ENCODE data around the gene TTC28. TPM values are rescaled to one million over a fixed set of nuclear protein-coding genes. Genes with fewer than 3 reads are reported as not detected.

Gene TTC28
- total and polyA plus RNA-seq, 2 donors (not counting 3 experiments of a cell fraction or from before 2014, with no cell fraction given) = 16.5 to 51.1 TPM

DNA sequence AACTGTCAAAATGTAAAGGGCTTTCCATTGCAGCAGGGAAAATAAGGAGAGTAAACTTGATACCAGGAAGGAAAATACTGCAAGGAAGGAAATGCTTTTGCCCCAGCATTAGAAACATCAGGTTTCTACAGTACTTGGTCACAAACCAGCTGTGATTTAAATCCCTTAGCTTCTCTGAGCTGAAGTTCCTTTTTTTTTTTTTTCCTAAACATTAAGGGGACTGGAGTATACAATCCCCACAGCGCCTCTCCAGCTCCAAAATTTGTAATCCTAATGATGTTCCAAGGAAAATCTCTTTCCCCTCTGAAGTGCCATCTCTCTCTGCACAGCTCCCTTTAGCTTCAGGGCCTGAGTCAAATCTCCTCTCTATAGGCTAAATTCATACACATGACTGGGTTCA, 540.1 kb downstream of the TTC28 start:
- FAIRE-seq = no peak
- DNase-seq (ENCODE audit: low read depth, low spot score) = no peak
- Histone ChIP-seq H3K27ac (ENCODE audit: insufficient read depth, low read depth, low read length) (no peak overlapping the region), H3K9ac (replicated peaks; ENCODE audit: extremely low read depth, insufficient read depth, low read length) (no peak overlapping the region), H2AFZ (ENCODE audit: low read depth, low read length) (no peak overlapping the region), H3K9me3 (replicated peaks; ENCODE audit: control insufficient read depth, insufficient read depth, low read length) (no peaks in the 10 kb centered on the region), H3K4me3 (replicated peaks in 1 of 3; ENCODE audit: insufficient read depth in 1 of 3, low read depth in 1 of 3, low read length in 3 of 3) (no peak overlapping the region), H3K27me3 (ENCODE audit: control insufficient read depth in 2 of 2, insufficient read depth in 2 of 2, low read length in 2 of 2) (no peaks in the 10 kb centered on the region), H3K4me2 (ENCODE audit: insufficient read depth, low read length) (no peak overlapping the region), H3K4me1 (ENCODE audit: control insufficient read depth, extremely low read depth, insufficient read depth, low read length) (peaks cover 11% of the 10 kb centered on the region), H3K9me1 (replicated peaks; ENCODE audit: control insufficient read depth, extremely low read depth, insufficient read depth, low read length) (no peaks in the 10 kb centered on the region), H3K36me3 (ENCODE audit: control insufficient read depth in 2 of 2, extremely low read depth in 1 of 2, insufficient read depth in 2 of 2, low read length in 2 of 2) (no peaks in the 10 kb centered on the region), H3K79me2 (ENCODE audit: control insufficient read depth, insufficient read depth, low read length) (no peaks in the 10 kb centered on the region), H4K20me1 (replicated peaks; ENCODE audit: control insufficient read depth, extremely low read depth, insufficient read depth, low read length) (no peaks in the 10 kb centered on the region)
- ChIA-PET POLR2A (no interaction called here), CTCF (interaction anchor here (0.8 to 1.7 kb wide), 5 partner anchors 10 to 87 kb away, joined by 3 to 7 read pairs (median 4); no protein-coding TSS in a partner anchor)
- intact Hi-C loops (cut with micrococcal nuclease) = no loop called here
- dilution Hi-C loops (cut with MboI; ENCODE audit: extremely low pct_ligation_motif_present, low sequenced_read_pairs) = no loop called here
- TF ChIP-seq, protein P1, sequence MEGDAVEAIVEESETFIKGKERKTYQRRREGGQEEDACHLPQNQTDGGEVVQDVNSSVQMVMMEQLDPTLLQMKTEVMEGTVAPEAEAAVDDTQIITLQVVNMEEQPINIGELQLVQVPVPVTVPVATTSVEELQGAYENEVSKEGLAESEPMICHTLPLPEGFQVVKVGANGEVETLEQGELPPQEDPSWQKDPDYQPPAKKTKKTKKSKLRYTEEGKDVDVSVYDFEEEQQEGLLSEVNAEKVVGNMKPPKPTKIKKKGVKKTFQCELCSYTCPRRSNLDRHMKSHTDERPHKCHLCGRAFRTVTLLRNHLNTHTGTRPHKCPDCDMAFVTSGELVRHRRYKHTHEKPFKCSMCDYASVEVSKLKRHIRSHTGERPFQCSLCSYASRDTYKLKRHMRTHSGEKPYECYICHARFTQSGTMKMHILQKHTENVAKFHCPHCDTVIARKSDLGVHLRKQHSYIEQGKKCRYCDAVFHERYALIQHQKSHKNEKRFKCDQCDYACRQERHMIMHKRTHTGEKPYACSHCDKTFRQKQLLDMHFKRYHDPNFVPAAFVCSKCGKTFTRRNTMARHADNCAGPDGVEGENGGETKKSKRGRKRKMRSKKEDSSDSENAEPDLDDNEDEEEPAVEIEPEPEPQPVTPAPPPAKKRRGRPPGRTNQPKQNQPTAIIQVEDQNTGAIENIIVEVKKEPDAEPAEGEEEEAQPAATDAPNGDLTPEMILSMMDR (IDR thresholded peaks at IDR 0.05; ENCODE audit: extremely low read depth in 1 of 2, insufficient read depth in 1 of 2, low read depth in 1 of 2, low read length in 2 of 2) = no peak
- TF ChIP-seq POLR2A (IDR thresholded peaks at IDR 0.05; ENCODE audit: low read depth, low read length) (no peak), MYC (IDR thresholded peaks at IDR 0.05; ENCODE audit: low read depth, low read length) (no peak), POLR2AphosphoS5 (IDR thresholded peaks at IDR 0.05; ENCODE audit: insufficient read depth, low read depth, low read length) (no peak), JUN (IDR thresholded peaks at IDR 0.05; ENCODE audit: borderline replicate concordance, insufficient read depth, insufficient read length, low read depth) (no peak), GATA2 (IDR thresholded peaks at IDR 0.05; ENCODE audit: insufficient read depth, insufficient read length, low read depth, low read length) (no peak), EZH2 (IDR thresholded peaks at IDR 0.05; ENCODE audit: borderline replicate concordance, low read depth, low read length, severe bottlenecking) (no peak), FOS (IDR thresholded peaks at IDR 0.05; ENCODE audit: borderline replicate concordance, insufficient read depth, low read length) (no peak)
- TF ChIP-seq, protein P2, sequence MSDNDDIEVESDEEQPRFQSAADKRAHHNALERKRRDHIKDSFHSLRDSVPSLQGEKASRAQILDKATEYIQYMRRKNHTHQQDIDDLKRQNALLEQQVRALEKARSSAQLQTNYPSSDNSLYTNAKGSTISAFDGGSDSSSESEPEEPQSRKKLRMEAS (IDR thresholded peaks at IDR 0.05; ENCODE audit: insufficient read depth, insufficient read length) = no peak
- BruUV-seq (replicated peaks) = no TSS peak

Measured in endothelial cell of umbilical vein (primary cell).